ENCODE data around the gene DDX10.

DDX10 gene

DNA sequence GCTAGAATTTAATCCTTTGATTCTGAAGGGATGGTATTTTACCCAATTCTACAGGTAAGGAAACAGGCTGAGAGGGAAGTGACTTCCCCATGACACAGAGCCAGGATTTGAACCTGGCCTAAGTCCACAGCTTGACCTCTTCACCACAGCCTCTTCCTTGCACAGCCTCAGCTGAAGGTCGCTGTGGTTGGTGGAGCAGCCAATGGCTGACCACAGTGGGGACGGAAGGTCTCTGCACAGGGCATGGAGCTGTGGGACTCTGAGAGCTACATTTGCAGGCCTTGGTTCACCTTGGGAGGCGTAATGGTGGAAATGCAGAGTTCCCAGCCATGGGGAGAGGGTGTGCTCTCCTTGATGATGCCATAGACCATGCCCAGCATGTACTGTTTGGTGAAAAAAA is 295.0 kb downstream of the DDX10 start:
- H3K4me3 ChIP-seq (IDR thresholded peaks at IDR 0.05; ENCODE audit: insufficient read depth, low read depth, low read length) = no peak overlapping the region
- H4K20me1 ChIP-seq (ENCODE audit: insufficient read depth) = no peaks in the 10 kb centered on the region
- no peaks in the 10 kb centered on the region for H3K79me2 ChIP-seq (ENCODE audit: insufficient read depth, low read depth)
- H3K4me1 ChIP-seq (ENCODE audit: low read depth, poor library complexity, severe bottlenecking) = no peaks in the 10 kb centered on the region
- TF ChIP-seq, protein P1, sequence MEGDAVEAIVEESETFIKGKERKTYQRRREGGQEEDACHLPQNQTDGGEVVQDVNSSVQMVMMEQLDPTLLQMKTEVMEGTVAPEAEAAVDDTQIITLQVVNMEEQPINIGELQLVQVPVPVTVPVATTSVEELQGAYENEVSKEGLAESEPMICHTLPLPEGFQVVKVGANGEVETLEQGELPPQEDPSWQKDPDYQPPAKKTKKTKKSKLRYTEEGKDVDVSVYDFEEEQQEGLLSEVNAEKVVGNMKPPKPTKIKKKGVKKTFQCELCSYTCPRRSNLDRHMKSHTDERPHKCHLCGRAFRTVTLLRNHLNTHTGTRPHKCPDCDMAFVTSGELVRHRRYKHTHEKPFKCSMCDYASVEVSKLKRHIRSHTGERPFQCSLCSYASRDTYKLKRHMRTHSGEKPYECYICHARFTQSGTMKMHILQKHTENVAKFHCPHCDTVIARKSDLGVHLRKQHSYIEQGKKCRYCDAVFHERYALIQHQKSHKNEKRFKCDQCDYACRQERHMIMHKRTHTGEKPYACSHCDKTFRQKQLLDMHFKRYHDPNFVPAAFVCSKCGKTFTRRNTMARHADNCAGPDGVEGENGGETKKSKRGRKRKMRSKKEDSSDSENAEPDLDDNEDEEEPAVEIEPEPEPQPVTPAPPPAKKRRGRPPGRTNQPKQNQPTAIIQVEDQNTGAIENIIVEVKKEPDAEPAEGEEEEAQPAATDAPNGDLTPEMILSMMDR (conservative IDR thresholded peaks at IDR 0.05; ENCODE audit: low read depth, low read length) = no peak
- no peak overlapping the region for H3K27ac ChIP-seq
- H3K9ac ChIP-seq = no peak overlapping the region
- no peaks in the 10 kb centered on the region for H3K27me3 ChIP-seq (ENCODE audit: insufficient read depth, low read depth)
- H3K4me2 ChIP-seq = no peak overlapping the region
- no peaks in the 10 kb centered on the region for H3K36me3 ChIP-seq (ENCODE audit: insufficient read depth)
- no peak overlapping the region for H2AFZ ChIP-seq (ENCODE audit: low read depth)

DNA sequence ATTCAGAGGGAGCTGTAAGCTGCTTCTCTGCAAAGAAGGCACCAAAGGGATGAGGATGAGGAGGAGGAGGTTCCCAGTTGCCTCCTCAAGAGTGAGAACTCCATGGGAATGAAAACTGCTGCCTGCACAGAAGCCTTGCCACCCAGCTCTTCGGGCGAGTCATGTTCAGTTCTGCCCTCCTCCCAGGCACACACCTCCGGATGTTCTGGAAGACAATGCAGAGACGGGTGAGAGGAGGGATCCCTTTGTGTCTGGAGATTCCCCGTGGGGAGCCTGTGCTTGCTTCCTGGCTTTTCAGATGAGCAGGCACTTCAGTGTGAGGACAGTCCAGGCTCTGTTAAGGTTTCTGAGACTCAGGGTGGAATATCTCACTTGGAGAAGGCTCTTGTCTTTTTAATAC is 295.6 kb downstream of the DDX10 start:
- no peaks in the 10 kb centered on the region for H3K36me3 ChIP-seq (ENCODE audit: insufficient read depth)
- H4K20me1 ChIP-seq (ENCODE audit: insufficient read depth) = no peaks in the 10 kb centered on the region
- no peak overlapping the region for H3K4me3 ChIP-seq (IDR thresholded peaks at IDR 0.05; ENCODE audit: insufficient read depth, low read depth, low read length)
- H3K79me2 ChIP-seq (ENCODE audit: insufficient read depth, low read depth) = no peaks in the 10 kb centered on the region
- no peak overlapping the region for H2AFZ ChIP-seq (ENCODE audit: low read depth)
- H3K27ac ChIP-seq = no peak overlapping the region
- H3K9ac ChIP-seq = no peak overlapping the region
- H3K4me1 ChIP-seq (ENCODE audit: low read depth, poor library complexity, severe bottlenecking) = no peaks in the 10 kb centered on the region
- no peaks in the 10 kb centered on the region for H3K27me3 ChIP-seq (ENCODE audit: insufficient read depth, low read depth)
- H3K4me2 ChIP-seq = no peak overlapping the region
- TF ChIP-seq, protein P1 (conservative IDR thresholded peaks at IDR 0.05; ENCODE audit: low read depth, low read length) = no peak

DNA sequence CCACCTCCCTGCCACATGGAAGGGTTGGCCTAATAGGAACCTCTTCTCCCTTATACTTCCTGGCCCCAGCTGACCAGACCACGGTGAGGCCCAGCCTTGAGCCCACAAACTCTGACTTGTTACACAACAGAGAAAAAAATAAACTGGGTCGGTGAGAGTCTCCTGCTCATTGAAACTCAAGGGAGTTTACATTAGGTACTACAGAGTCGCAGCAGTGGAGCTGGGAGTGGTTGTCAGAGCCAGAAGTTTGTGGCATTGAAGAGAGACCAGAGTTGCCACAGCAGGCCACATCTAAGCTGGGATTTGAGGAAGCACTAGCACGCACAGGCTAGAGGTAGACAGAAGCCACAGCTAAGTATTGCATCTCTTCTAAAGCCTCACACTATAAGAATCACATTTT is 296.2 kb downstream of the DDX10 start:
- Histone ChIP-seq H3K4me3 (IDR thresholded peaks at IDR 0.05; ENCODE audit: insufficient read depth, low read depth, low read length) (no peak overlapping the region), H3K9ac (no peak overlapping the region), H4K20me1 (ENCODE audit: insufficient read depth) (no peaks in the 10 kb centered on the region), H3K27me3 (ENCODE audit: insufficient read depth, low read depth) (no peaks in the 10 kb centered on the region), H2AFZ (ENCODE audit: low read depth) (no peak overlapping the region), H3K27ac (no peak overlapping the region), H3K36me3 (ENCODE audit: insufficient read depth) (no peaks in the 10 kb centered on the region), H3K4me2 (no peak overlapping the region), H3K79me2 (ENCODE audit: insufficient read depth, low read depth) (no peaks in the 10 kb centered on the region), H3K4me1 (ENCODE audit: low read depth, poor library complexity, severe bottlenecking) (no peaks in the 10 kb centered on the region)
- TF ChIP-seq, protein P1 (conservative IDR thresholded peaks at IDR 0.05; ENCODE audit: low read depth, low read length) = no peak

DNA sequence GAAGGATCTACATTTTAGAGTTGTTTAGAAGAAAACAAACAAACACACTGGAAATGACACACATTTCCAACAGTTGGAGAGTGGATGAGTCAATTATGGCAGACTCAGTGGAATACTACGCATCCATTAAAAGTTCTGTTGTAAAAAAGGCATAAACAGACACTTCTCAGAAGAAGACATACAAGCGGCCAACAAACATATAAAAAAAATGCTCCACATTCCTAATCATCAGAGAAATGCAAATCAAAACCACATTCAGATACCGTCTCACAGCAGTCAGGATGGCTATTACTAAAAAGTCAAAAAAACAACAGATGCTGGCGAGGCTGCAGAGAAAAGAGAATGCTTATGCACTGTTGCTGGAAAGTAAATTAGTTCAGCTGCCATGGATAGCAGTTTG is 298.2 kb downstream of the DDX10 start:
- H3K9ac ChIP-seq = no peak overlapping the region
- no peaks in the 10 kb centered on the region for H3K4me1 ChIP-seq (ENCODE audit: low read depth, poor library complexity, severe bottlenecking)
- no peaks in the 10 kb centered on the region for H3K36me3 ChIP-seq (ENCODE audit: insufficient read depth)
- H3K4me2 ChIP-seq = no peak overlapping the region
- no peaks in the 10 kb centered on the region for H3K79me2 ChIP-seq (ENCODE audit: insufficient read depth, low read depth)
- no peak overlapping the region for H3K27ac ChIP-seq
- H3K27me3 ChIP-seq (ENCODE audit: insufficient read depth, low read depth) = no peaks in the 10 kb centered on the region
- no peaks in the 10 kb centered on the region for H4K20me1 ChIP-seq (ENCODE audit: insufficient read depth)
- no peak overlapping the region for H3K4me3 ChIP-seq (IDR thresholded peaks at IDR 0.05; ENCODE audit: insufficient read depth, low read depth, low read length)
- TF ChIP-seq, protein P1 (conservative IDR thresholded peaks at IDR 0.05; ENCODE audit: low read depth, low read length) = no peak
- no peak overlapping the region for H2AFZ ChIP-seq (ENCODE audit: low read depth)
